ENCODE results near the gene LELP1.

GRCh38 chr1:153251087-153251486 is 47.9 kb downstream of the LELP1 start:
- TF ChIP-seq BACH1 (IDR thresholded peaks at IDR 0.05; ENCODE audit: low read length) (no peak), BRCA1 (IDR thresholded peaks at IDR 0.05; ENCODE audit: low read depth, low read length) (no peak), RFX5 (IDR thresholded peaks at IDR 0.05; ENCODE audit: borderline replicate concordance, low read depth, low read length) (no peak), HDAC2 (IDR thresholded peaks at IDR 0.05; ENCODE audit: borderline replicate concordance in 1 of 2, low read depth in 2 of 2, low read length in 2 of 2) (no peak), PHF8 (conservative IDR thresholded peaks at IDR 0.05; ENCODE audit: low read depth, low read length) (no peak), EZH2 (IDR thresholded peaks at IDR 0.05; ENCODE audit: low read depth, low read length, severe bottlenecking) (no peak)
- TF ChIP-seq, protein P1, sequence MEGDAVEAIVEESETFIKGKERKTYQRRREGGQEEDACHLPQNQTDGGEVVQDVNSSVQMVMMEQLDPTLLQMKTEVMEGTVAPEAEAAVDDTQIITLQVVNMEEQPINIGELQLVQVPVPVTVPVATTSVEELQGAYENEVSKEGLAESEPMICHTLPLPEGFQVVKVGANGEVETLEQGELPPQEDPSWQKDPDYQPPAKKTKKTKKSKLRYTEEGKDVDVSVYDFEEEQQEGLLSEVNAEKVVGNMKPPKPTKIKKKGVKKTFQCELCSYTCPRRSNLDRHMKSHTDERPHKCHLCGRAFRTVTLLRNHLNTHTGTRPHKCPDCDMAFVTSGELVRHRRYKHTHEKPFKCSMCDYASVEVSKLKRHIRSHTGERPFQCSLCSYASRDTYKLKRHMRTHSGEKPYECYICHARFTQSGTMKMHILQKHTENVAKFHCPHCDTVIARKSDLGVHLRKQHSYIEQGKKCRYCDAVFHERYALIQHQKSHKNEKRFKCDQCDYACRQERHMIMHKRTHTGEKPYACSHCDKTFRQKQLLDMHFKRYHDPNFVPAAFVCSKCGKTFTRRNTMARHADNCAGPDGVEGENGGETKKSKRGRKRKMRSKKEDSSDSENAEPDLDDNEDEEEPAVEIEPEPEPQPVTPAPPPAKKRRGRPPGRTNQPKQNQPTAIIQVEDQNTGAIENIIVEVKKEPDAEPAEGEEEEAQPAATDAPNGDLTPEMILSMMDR (IDR thresholded peaks at IDR 0.05; ENCODE audit: control extremely low read depth in 1 of 3, insufficient read depth in 1 of 3, low read depth in 1 of 3, low read length in 3 of 3): no peak

Measured in H1 (cell line).